ENCODE data around the gene ARNT2. TPM values are rescaled to one million over a fixed set of nuclear protein-coding genes. Genes with fewer than 3 reads are reported as not detected.

Gene ARNT2
- total and polyA plus RNA-seq, 4 donors = 78.6 to 150 (median 130) TPM

DNA sequence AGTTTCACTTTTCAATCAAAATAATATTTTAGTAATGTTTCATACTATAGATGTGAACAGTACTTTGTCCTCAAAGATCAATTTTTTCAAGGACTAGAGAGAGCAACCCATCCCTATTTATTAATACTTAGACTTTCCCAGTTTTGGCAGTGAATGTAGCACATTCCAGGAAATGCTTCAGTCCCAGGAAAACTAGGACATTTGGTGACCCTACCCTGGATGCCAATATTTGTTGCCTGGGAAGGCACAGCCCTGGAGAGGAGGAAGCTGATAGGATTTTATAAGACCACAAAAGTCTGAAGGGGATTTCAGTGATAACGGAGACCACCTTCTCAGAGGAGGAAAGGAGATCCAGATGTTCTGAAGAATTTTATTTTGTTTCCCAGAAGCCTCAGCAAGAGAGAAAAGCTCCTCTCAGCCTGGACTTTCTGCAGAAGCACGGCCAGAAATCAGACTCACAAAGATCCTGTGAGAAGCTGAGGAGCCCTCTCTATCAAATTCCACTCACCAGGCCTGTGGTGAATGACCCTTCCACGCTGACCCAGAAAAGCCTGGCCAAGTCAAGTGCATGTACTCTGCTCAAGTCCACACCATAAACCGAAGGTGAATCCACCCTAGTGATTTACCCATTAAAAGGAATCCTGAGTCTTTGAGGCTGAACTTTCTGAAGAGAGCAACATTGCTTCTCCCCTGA lies 203.3 kb downstream of the ARNT2 start:
- WGBS (ENCODE audit: insufficient coverage) = 71% methylated on average over 2 of the region's 4 CpGs
- H3K27ac ChIP-seq (ENCODE audit: low read depth, low read length) = no peak overlapping the region

DNA sequence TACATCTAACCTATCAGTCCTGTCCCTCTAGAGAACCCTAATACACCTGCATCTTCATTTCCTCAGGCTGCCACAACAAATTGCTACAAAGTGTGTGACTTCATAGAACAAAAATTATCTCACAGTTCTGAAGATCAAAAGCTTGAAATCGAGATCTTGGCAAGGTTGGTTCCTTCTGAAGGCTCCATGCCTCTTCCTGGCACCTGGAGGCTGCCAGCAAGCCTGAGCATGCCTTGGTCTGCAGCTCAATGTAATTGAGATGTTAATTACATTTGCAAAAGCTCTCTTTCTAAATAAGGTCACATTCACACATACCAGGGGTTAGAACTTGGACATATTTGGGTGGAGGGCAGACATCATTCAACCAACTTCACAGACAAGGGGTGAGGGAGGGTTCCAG lies 204.5 kb downstream of the ARNT2 start:
- no peak overlapping the region for H3K27ac ChIP-seq (ENCODE audit: low read depth, low read length)
- WGBS (ENCODE audit: insufficient coverage) = no CpG with 5 or more reads among the region's 1 CpG
- H3K4me1 ChIP-seq (ENCODE audit: control insufficient read depth, insufficient read depth, low read length) = peaks cover 8% of the 10 kb centered on the region
- no peaks in the 10 kb centered on the region for H3K27me3 ChIP-seq (ENCODE audit: control insufficient read depth, insufficient read depth, low read length)
- no peak overlapping the region for H3K4me3 ChIP-seq (ENCODE audit: low read depth, low read length)
- no peaks in the 10 kb centered on the region for H3K36me3 ChIP-seq (ENCODE audit: control insufficient read depth, insufficient read depth, low read length)
- no peak for DNase-seq (ENCODE audit: low read depth in 4 of 6, low spot score in 6 of 6)
- H3K9me3 ChIP-seq (ENCODE audit: control insufficient read depth, insufficient read depth, low read length) = no peaks in the 10 kb centered on the region

More for the DNA sequence above, 203.3 kb downstream of the ARNT2 start:
- peaks cover 8% of the 10 kb centered on the region for H3K4me1 ChIP-seq (ENCODE audit: control insufficient read depth, insufficient read depth, low read length)
- H3K27me3 ChIP-seq (ENCODE audit: control insufficient read depth, insufficient read depth, low read length) = no peaks in the 10 kb centered on the region
- H3K9me3 ChIP-seq (ENCODE audit: control insufficient read depth, insufficient read depth, low read length) = no peaks in the 10 kb centered on the region
- no peak for DNase-seq (ENCODE audit: low read depth in 4 of 6, low spot score in 6 of 6)
- H3K4me3 ChIP-seq (ENCODE audit: low read depth, low read length) = no peak overlapping the region
- H3K36me3 ChIP-seq (ENCODE audit: control insufficient read depth, insufficient read depth, low read length) = no peaks in the 10 kb centered on the region

- H3K27me3 ChIP-seq (ENCODE audit: control insufficient read depth, insufficient read depth, low read length) = no peaks in the 10 kb centered on the region
- no peak overlapping the region for H3K4me3 ChIP-seq (ENCODE audit: low read depth, low read length)
- no peak overlapping the region for H3K27ac ChIP-seq (ENCODE audit: low read depth, low read length)
- WGBS (ENCODE audit: insufficient coverage) = 81% methylated on average over 4 of the region's 4 CpGs
- H3K9me3 ChIP-seq (ENCODE audit: control insufficient read depth, insufficient read depth, low read length) = no peaks in the 10 kb centered on the region
- H3K4me1 ChIP-seq (ENCODE audit: control insufficient read depth, insufficient read depth, low read length) = peaks cover 8% of the 10 kb centered on the region
- H3K36me3 ChIP-seq (ENCODE audit: control insufficient read depth, insufficient read depth, low read length) = no peaks in the 10 kb centered on the region
- no peak for DNase-seq (ENCODE audit: low read depth in 4 of 6, low spot score in 6 of 6)
Measured at GRCh38 chr15:80609091-80609490, 204.9 kb downstream of the ARNT2 start.

DNA sequence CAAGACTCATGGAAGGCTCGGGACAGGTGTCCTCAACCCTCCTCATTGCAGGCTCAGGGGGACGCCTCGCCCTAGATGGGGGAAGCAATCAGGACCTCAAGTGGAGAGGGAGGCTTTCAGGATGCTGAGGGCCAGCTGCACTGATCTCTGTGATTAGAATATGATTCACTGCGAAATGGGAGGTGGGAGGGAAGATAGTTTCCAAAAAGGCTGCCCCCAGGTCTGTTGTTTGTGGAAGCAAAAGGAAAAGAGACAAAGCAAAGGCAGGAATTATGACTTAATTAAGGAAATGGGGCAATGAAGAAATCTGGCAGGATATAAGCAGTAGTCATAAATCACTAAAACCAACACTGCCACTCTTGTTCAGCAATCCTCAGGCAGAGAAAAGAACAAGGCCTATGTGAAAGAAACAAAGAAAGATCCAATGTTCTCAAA lies 205.3 kb downstream of the ARNT2 start:
- no peak overlapping the region for H3K27ac ChIP-seq (ENCODE audit: low read depth, low read length)

DNA sequence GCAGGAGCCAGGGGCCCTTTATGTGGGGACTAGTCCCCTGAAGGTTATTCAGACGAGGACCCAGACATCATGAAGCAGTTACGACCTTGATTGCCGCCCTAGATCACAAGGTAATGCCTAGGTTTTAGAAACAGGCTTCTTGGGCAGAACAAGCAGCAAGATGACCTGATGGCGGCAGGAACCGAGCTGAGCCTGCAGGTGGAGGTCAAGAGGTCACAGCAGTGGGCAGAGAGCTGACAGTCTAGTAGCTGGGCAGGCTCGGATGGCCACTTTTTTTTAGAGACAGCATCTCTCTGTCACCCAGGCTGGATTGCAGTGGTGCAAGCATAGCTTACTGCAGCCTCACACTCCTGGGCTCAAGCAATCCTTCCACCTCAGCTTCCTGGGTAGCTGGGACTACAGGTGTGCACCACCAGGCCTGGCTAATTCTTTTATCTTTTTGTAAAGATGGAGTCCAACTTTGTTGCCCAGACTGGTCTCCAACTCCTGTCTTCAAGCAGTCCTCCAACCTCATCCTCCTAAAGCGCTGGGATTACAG lies 207.4 kb downstream of the ARNT2 start:
- H3K4me1 ChIP-seq (ENCODE audit: control insufficient read depth, insufficient read depth, low read length) = peaks cover 17% of the 10 kb centered on the region
- no peak overlapping the region for H3K4me3 ChIP-seq (ENCODE audit: low read depth, low read length)
- H3K36me3 ChIP-seq (ENCODE audit: control insufficient read depth, insufficient read depth, low read length) = no peaks in the 10 kb centered on the region
- no peaks in the 10 kb centered on the region for H3K9me3 ChIP-seq (ENCODE audit: control insufficient read depth, insufficient read depth, low read length)
- no peak overlapping the region for H3K27ac ChIP-seq (ENCODE audit: low read depth, low read length)
- WGBS (ENCODE audit: insufficient coverage) = 75% methylated on average over 6 of the region's 7 CpGs
- no peaks in the 10 kb centered on the region for H3K27me3 ChIP-seq (ENCODE audit: control insufficient read depth, insufficient read depth, low read length)
- DNase-seq (ENCODE audit: low read depth in 4 of 6, low spot score in 6 of 6) = no peak

More for the DNA sequence above, 205.3 kb downstream of the ARNT2 start:
- Histone ChIP-seq H3K36me3 (ENCODE audit: control insufficient read depth, insufficient read depth, low read length) (no peaks in the 10 kb centered on the region), H3K27me3 (ENCODE audit: control insufficient read depth, insufficient read depth, low read length) (no peaks in the 10 kb centered on the region), H3K4me3 (ENCODE audit: low read depth, low read length) (no peak overlapping the region), H3K4me1 (ENCODE audit: control insufficient read depth, insufficient read depth, low read length) (peaks cover 8% of the 10 kb centered on the region), H3K9me3 (ENCODE audit: control insufficient read depth, insufficient read depth, low read length) (no peaks in the 10 kb centered on the region)
- 31% methylated on average over 4 of the region's 4 CpGs for WGBS (ENCODE audit: insufficient coverage)
- peak in 2 of 6 donors; percentile 26 to 45 for DNase-seq (ENCODE audit: low read depth in 4 of 6, low spot score in 6 of 6)

DNA sequence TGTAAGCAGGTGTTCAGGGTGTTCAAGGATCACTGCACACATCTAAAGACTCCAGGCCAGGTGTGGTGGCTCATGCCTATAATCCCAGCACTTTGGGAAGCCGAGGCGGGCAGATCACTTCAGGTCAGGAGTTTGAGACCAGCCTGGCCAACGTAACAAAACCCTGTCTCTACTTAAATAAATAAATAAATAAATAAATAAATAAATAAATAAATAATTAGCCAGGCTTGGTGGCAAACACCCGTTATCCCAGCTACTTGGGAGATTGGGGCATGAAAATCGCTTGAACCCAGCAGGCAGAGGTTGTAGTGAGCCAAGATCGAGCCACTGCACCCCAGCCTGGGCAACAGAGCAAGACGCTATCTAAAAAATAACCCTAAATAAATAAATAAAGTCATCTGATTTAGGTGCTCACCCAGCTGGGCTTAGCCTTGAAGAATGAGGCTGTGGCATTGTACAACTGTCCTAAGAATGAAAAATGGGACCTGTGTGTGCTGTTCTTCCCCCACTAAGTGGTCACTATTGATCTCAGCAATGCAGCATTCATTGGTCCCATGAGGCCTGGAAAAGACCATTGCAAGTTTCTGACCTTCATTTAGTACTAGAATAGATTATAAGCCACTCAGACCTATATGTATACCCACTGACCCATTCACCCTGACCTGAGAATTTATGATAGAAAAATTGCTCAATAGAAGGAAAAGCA lies 208.1 kb downstream of the ARNT2 start:
- WGBS (ENCODE audit: insufficient coverage) = no CpG with 5 or more reads among the region's 7 CpGs

DNA sequence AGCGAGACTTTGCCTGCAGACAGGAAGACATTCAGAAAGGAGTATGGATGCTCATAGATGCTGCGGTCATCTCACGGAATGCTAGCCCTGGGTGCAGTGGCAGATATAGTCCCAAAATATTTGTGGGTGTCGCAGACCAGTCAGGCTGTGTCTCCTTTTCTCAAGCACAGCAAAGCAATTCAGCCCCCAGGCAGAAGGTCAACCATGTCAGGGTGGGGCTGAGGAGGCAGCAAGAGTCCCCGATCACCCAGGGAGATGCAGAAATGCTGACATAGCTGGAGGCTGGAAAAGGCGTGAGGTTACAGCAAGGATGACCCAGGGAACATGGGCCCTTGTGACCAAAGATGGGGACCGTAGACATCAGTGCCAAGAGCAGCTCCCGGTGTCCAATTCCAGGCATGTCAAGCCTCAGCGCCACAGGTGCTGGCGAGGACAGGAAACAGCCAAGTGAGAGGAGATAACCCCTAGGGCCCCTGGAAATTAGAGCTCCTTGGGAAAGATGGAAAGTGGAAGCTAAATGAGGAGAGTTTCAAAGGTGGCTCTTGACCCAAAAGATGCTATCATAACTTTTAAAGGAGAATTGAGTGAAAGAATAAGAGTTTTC lies 209.7 kb downstream of the ARNT2 start:
- Histone ChIP-seq H3K27me3 (ENCODE audit: control insufficient read depth, insufficient read depth, low read length) (no peaks in the 10 kb centered on the region), H3K36me3 (ENCODE audit: control insufficient read depth, insufficient read depth, low read length) (no peaks in the 10 kb centered on the region), H3K9me3 (ENCODE audit: control insufficient read depth, insufficient read depth, low read length) (no peaks in the 10 kb centered on the region), H3K4me1 (ENCODE audit: control insufficient read depth, insufficient read depth, low read length) (peaks cover 15% of the 10 kb centered on the region), H3K27ac (ENCODE audit: low read depth, low read length) (no peak overlapping the region), H3K4me3 (ENCODE audit: low read depth, low read length) (no peak overlapping the region)
- no peak for DNase-seq (ENCODE audit: low read depth in 4 of 6, low spot score in 6 of 6)
- 88% methylated on average over 8 of the region's 10 CpGs for WGBS (ENCODE audit: insufficient coverage)

More for the DNA sequence above, 208.1 kb downstream of the ARNT2 start:
- DNase-seq (ENCODE audit: low read depth in 4 of 6, low spot score in 6 of 6) = no peak
- Histone ChIP-seq H3K27me3 (ENCODE audit: control insufficient read depth, insufficient read depth, low read length) (no peaks in the 10 kb centered on the region), H3K36me3 (ENCODE audit: control insufficient read depth, insufficient read depth, low read length) (no peaks in the 10 kb centered on the region), H3K9me3 (ENCODE audit: control insufficient read depth, insufficient read depth, low read length) (no peaks in the 10 kb centered on the region), H3K4me3 (ENCODE audit: low read depth, low read length) (no peak overlapping the region), H3K4me1 (ENCODE audit: control insufficient read depth, insufficient read depth, low read length) (peaks cover 17% of the 10 kb centered on the region), H3K27ac (ENCODE audit: low read depth, low read length) (no peak overlapping the region)

DNA sequence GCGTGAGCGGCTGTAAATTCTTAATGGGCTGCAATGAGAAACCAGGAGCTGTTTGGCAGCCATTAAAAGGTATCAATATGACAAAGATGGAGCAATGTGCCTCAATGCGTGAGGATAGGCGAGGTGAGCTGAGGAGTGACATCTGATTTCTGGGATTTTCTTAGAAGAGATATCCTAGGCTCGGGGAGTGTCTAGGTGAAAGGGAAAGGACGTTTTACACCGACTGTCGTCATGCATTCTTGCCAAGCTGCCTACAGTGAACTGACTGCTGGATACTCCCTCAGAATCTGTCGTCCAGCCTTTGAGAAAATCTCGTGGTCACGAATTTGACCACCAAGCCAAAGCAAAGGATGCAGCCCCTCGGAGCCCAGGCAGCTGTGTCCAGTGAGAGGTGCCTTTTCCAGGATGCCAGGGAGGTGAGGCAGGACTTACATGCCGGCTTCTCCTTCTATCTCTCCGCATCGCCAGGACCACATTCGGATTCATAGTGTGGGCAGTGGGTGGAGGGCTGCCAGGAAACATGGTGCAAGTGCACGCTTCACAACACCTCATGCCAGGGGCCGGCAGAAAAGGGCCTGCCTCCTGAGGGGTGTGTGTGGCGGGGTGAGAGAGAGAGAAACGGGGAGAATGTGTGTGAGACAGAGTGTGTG lies 210.7 kb downstream of the ARNT2 start:
- H3K4me1 ChIP-seq (ENCODE audit: control insufficient read depth, insufficient read depth, low read length) = peaks cover 9% of the 10 kb centered on the region
- no peaks in the 10 kb centered on the region for H3K36me3 ChIP-seq (ENCODE audit: control insufficient read depth, insufficient read depth, low read length)
- DNase-seq (ENCODE audit: low read depth in 4 of 6, low spot score in 6 of 6) = no peak
- no peaks in the 10 kb centered on the region for H3K27me3 ChIP-seq (ENCODE audit: control insufficient read depth, insufficient read depth, low read length)
- WGBS (ENCODE audit: insufficient coverage) = 85% methylated on average over 17 of the region's 20 CpGs
- H3K4me3 ChIP-seq (ENCODE audit: low read depth, low read length) = no peak overlapping the region
- no peaks in the 10 kb centered on the region for H3K9me3 ChIP-seq (ENCODE audit: control insufficient read depth, insufficient read depth, low read length)
- H3K27ac ChIP-seq (ENCODE audit: low read depth, low read length) = no peak overlapping the region

DNA sequence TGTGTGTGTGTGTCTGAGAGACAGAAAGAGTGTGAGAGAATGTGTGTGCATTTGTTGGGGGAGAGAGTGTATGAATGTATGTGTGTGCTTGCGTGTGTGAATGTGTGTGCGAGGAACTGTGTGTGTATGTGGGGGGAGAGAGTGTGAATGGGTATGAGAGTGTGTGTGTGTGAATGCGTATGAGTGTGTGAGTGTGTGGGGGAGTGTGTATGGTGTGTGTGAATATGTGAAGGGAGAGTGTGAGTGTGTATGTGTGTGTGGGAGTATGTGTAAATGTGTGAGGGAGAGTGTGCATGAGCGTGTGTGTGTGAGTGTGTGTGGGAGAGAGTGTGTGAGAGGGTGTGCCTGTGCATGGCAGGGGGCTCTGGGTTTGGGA lies 211.2 kb downstream of the ARNT2 start:
- Histone ChIP-seq H3K27ac (ENCODE audit: low read depth, low read length) (no peak overlapping the region), H3K4me1 (ENCODE audit: control insufficient read depth, insufficient read depth, low read length) (peaks cover 9% of the 10 kb centered on the region), H3K27me3 (ENCODE audit: control insufficient read depth, insufficient read depth, low read length) (no peaks in the 10 kb centered on the region), H3K36me3 (ENCODE audit: control insufficient read depth, insufficient read depth, low read length) (no peaks in the 10 kb centered on the region), H3K9me3 (ENCODE audit: control insufficient read depth, insufficient read depth, low read length) (no peaks in the 10 kb centered on the region), H3K4me3 (ENCODE audit: low read depth, low read length) (no peak overlapping the region)
- 93% methylated on average over 4 of the region's 4 CpGs for WGBS (ENCODE audit: insufficient coverage)
- DNase-seq (ENCODE audit: low read depth in 4 of 6, low spot score in 6 of 6) = no peak

Data from spinal cord (tissue), 10 donors.